ENCODE measurements around the gene PDILT. TPM values are rescaled to one million over a fixed set of nuclear protein-coding genes. Genes with fewer than 3 reads are reported as not detected.
A peak's percentile ranks its signal among the peaks of the same experiment; 100 is the strongest.

The PDILT gene
- total and polyA plus RNA-seq, 9 donors, result not detected

- 89 to 96% (median 96%) methylated on average over 5 of the region's 5 CpGs for WGBS, 3 donors
- peaks cover 9% of the 10 kb centered on the region for H3K4me1 ChIP-seq (ENCODE audit: insufficient read depth)
- no peak for DNase-seq
- no peaks in the 10 kb centered on the region for H3K27me3 ChIP-seq
- intact Hi-C loops (cut with DNase I), result no loop called here
- no peak overlapping the region for H3K27ac ChIP-seq
- H3K9me3 ChIP-seq, result no peaks in the 10 kb centered on the region
- TF ChIP-seq POLR2A (IDR thresholded peaks at IDR 0.05), result no peak
- no peak for TF ChIP-seq EP300 (IDR thresholded peaks at IDR 0.05)
- no peak for TF ChIP-seq CTCF (IDR thresholded peaks at IDR 0.05)
- no peak overlapping the region for H3K4me3 ChIP-seq
- no peaks in the 10 kb centered on the region for H3K36me3 ChIP-seq
Observed at GRCh38 chr16:20391045-20391444, 13.5 kb downstream of the PDILT start.

- intact Hi-C loops (cut with DNase I), result loop anchor here in 1 of 4 donors (10.0 kb wide), 1 partner anchor 484 kb away; no protein-coding TSS in a partner anchor
- DNase-seq, result no peak
- no peaks in the 10 kb centered on the region for H3K9me3 ChIP-seq
- H3K36me3 ChIP-seq, result no peaks in the 10 kb centered on the region
- TF ChIP-seq POLR2A (IDR thresholded peaks at IDR 0.05) (no peak), EP300 (IDR thresholded peaks at IDR 0.05) (no peak), CTCF (IDR thresholded peaks at IDR 0.05) (no peak)
- H3K4me3 ChIP-seq, result no peak overlapping the region
- H3K4me1 ChIP-seq (ENCODE audit: insufficient read depth), result peaks cover 7% of the 10 kb centered on the region
- no peaks in the 10 kb centered on the region for H3K27me3 ChIP-seq
- no peak overlapping the region for H3K27ac ChIP-seq
- 78 to 95% (median 85%) methylated on average over 1 of the region's 1 CpG for WGBS, 3 donors
Observed at GRCh38 chr16:20388854-20389253, 15.7 kb downstream of the PDILT start.

GRCh38 chr16:20387978-20388377 lies 16.6 kb downstream of the PDILT start:
- intact Hi-C loops (cut with DNase I), result loop anchor here in 1 of 4 donors (10.0 kb wide), 1 partner anchor 483 kb away; no protein-coding TSS in a partner anchor

GRCh38 chr16:20385844-20386832 lies 18.4 kb downstream of the PDILT start:
- intact Hi-C loops (cut with DNase I), result loop anchor here in 1 of 4 donors (10.0 kb wide), 1 partner anchor 481 kb away; no protein-coding TSS in a partner anchor
- TF ChIP-seq CTCF (IDR thresholded peaks at IDR 0.05) (peak in 2 of 3 donors; percentile 32 to 48), POLR2A (IDR thresholded peaks at IDR 0.05) (no peak)
- Histone ChIP-seq H3K36me3 (no peaks in the 10 kb centered on the region), H3K4me1 (ENCODE audit: insufficient read depth) (peaks cover 3% of the 10 kb centered on the region), H3K27ac (no peak overlapping the region), H3K4me3 (no peak overlapping the region), H3K27me3 (no peaks in the 10 kb centered on the region), H3K9me3 (no peaks in the 10 kb centered on the region)
- 26 to 37% (median 30%) methylated on average over 29 to 30 of the region's 30 CpGs for WGBS, 3 donors
- peak; percentile 48 to 82 (median 63) for DNase-seq

More at GRCh38 chr16:20387978-20388377, 16.6 kb downstream of the PDILT start:
- no peak for DNase-seq
- H3K27ac ChIP-seq, result no peak overlapping the region
- no peak overlapping the region for H3K4me3 ChIP-seq
- H3K36me3 ChIP-seq, result no peaks in the 10 kb centered on the region
- no peaks in the 10 kb centered on the region for H3K9me3 ChIP-seq
- no peak for TF ChIP-seq CTCF (IDR thresholded peaks at IDR 0.05)
- WGBS, 3 donors, result 89 to 94% (median 92%) methylated on average over 3 of the region's 3 CpGs
- H3K27me3 ChIP-seq, result no peaks in the 10 kb centered on the region
- H3K4me1 ChIP-seq (ENCODE audit: insufficient read depth), result peaks cover 3% of the 10 kb centered on the region
